GM12891 (cell line): ENCODE results near the gene EOLA2.
"Not testable (repeated sequence)": the region's sequence is repeated elsewhere in the genome, so short reads cannot be mapped to it uniquely, and the experiment has no call there.

Experiments
- DNase-seq: peaks from one replicate; pipeline ENCODE4 v3.0.0; 2011; ENCODE audit warnings: low spot score; ENCODE audit not compliant: insufficient read length
- FAIRE-seq: peaks from 2 replicates; lab custom pipeline; 2011; peaks lifted over from hg19 to GRCh38; lab: Jason Lieb, UNC
- PAX5 ChIP-seq: IDR thresholded peaks from 2 replicates; pipeline ENCODE4 v1.6.1; 2011; ENCODE audit warnings: low read length, moderate library complexity, mild to moderate bottlenecking; ENCODE audit not compliant: insufficient read depth, severe bottlenecking
- POLR2A ChIP-seq: IDR thresholded peaks from 2 replicates; pipeline ENCODE4 v1.6.1; 2011; ENCODE audit warnings: low read depth, low read length, control low read depth
- POLR2AphosphoS5 ChIP-seq: IDR thresholded peaks from 2 replicates; pipeline ENCODE4 v1.6.1; 2011; ENCODE audit warnings: low read depth, low read length, control low read depth
- POU2F2 ChIP-seq: IDR thresholded peaks from 2 replicates; pipeline ENCODE4 v1.6.1; 2011; ENCODE audit warnings: low read depth, mild to moderate bottlenecking, control low read depth, low read length, moderate library complexity
- SPI1 ChIP-seq: IDR thresholded peaks from 2 replicates; pipeline ENCODE4 v1.6.1; 2011; ENCODE audit warnings: low read depth, low read length, control low read depth
- TAF1 ChIP-seq: IDR thresholded peaks from 2 replicates; pipeline ENCODE4 v1.6.1; 2011; ENCODE audit warnings: low read depth, low read length, control low read depth

The EOLA2 gene

DNA sequence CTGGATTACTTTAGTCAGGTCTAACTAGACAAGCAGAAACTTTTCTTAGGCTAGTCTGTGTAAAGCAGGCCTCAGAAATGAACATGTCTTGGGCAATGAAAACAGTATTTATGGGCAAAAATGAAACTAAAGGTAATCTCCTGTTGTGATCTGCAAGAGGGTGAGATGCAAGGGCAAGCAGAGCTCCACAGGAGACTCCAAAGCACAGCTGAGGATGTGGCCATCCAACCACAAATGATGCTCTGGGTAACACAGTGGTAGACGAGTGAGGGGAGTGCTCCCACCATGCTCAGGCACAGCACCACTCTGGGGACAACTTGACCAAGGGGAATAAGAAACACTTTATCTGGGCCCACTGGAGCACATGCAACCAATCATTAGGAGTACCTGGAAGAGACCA is 9.7 kb downstream of the EOLA2 start:
- not testable (repeated sequence) for DNase-seq
- peak; percentile 77 for FAIRE-seq

DNA sequence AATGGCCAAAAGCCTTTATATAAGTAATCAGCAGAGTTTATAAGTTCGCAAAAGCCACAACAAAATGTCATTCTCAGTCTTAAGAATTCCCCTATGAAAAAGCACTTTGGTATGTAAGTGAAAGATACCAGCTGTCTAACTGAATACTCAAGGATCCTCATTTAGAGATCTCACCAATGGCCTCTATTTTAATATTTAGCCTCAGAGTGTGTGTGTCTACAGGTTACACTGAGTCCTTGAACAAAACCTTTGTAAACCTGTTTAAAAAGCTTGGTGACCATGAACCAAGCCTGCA is 10.4 kb downstream of the EOLA2 start:
- peak; percentile 91 for FAIRE-seq
- not testable (repeated sequence) for DNase-seq

DNA sequence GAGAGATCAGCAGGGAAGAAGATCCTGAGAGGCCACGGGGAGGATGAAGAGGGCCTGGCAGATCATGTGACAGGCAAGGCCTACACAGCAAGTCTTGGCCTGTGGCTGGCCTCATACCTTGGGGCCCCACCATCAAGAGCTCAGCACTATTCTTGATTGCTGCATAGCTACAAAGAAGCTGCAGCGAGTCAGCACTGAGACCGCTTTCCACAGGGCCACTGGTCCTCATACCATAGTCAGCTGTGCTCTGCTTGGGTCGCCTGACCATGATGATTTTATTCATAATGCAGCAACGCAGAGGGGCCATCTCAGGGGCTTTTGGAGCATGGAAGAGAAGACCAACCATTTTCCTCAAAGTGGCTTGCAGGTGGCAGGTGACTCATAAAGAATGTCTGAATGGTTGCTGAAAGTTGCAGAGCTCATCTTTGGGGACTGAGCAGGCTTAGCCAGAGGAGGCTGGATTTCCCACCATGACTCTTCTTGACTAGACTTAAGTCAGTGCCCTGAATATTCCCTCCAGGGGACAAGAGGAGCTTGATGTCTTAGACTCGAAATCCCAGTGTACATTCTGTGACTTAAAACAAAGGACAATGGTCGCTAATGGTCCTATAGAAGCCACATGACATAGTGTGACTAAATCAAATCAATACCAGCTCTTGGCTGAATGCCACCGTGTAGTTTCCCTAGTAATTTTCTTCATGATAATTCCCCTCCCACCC is 10.9 kb downstream of the EOLA2 start:
- FAIRE-seq, DNase-seq: not testable (repeated sequence)

DNA sequence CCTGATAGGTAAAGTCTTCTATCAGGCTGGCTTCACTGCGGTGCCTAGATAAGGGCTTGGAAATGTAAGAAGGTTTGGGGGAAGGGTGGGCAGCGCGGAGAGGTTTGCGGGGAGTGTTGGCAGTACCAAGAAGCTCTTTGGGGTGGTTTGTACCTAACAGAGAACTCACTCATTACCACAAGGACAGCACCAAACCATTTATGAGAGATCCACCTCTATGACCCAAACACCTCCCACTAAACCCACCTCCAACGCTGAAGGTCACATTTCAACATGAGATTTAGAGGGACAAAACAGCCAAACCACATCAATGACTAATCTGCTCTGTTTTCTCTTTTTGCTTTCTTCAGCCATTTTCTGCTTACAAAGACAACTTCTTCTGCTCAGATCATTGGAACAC is 13.9 kb downstream of the EOLA2 start:
- DNase-seq, FAIRE-seq: not testable (repeated sequence)

DNA sequence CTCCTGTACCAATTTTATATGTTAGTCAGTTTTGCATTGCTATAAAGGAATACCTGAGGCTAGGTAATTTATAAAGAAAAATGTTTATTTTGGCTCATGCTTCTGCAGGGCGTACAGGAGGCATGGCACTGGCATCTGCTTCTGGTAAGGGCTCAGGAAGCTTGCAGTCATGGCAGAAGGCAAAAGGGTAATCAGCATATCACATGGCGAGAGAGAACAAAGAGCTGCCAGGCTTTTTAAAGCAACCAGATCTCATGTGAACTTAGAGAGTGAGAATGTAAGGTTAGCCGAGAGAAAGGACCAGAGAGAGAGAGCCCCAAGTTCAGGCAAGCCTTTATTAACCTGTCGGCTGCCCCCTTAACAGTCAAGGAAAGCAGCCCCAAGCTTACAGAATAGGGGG is 14.5 kb downstream of the EOLA2 start:
- FAIRE-seq, result peak; percentile 52
- DNase-seq, result not testable (repeated sequence)

DNA sequence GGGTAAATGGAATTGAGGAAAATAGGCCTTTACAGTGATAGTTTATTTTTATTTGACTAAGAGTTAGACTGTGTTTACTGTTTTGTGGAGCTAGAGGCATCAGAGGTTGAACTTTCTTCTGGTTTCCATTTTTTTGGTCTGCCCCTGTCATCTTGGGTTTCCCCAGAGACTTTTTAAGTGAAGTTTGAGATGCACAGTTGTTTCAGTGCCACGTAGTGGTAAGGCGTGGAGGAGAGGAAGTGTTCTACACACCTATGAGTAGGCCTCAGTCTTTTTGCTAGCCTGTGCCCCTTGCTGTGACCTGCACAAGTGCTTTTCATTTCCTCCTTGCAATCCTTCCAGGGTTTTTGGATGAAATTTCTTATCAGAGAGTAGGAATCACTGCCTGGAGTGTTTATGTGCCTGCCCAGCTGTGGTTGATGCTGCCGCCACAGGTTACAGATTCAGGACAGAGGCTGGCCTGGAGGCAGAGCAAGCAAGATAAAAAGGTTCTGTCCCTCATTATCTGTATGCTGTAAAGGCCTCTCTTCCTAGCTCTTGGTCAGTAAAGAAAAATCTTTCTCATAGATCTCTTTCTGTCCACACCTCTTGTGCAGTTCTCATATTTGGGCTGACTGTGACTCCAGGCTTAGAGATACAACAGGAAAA is 21.4 kb downstream of the EOLA2 start:
- DNase-seq (no peak), FAIRE-seq (no peak)
- TF ChIP-seq SPI1 (peak; percentile 77), POLR2AphosphoS5 (no peak)

DNA sequence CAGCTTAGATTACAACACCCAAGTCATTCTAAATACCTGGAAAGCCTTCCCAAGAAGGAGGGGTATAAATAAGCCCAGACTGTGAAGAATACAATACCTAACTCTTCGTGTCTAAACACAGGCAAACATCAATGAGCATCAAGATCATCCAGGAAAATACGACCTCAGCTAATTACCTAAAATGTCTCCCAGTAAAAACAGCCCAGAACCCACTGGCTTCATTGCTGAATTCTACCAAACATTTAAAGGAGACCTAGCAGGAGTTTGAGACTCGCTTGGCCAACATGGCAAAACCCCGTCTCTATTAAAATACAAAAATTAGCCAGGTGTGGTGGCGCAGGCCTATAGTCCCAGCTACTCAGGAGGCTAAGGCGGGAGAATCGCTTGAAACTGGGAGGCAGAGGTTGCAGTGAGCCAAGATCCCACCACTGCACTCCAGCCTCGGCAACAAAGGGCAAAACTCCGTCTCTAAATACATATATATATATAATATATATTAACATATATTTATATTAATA is 28.1 kb downstream of the EOLA2 start:
- no peak for FAIRE-seq
- DNase-seq, result no peak
- TF ChIP-seq POU2F2 (no peak), POLR2AphosphoS5 (no peak), PAX5 (no peak), SPI1 (no peak), TAF1 (no peak), POLR2A (no peak)

DNA sequence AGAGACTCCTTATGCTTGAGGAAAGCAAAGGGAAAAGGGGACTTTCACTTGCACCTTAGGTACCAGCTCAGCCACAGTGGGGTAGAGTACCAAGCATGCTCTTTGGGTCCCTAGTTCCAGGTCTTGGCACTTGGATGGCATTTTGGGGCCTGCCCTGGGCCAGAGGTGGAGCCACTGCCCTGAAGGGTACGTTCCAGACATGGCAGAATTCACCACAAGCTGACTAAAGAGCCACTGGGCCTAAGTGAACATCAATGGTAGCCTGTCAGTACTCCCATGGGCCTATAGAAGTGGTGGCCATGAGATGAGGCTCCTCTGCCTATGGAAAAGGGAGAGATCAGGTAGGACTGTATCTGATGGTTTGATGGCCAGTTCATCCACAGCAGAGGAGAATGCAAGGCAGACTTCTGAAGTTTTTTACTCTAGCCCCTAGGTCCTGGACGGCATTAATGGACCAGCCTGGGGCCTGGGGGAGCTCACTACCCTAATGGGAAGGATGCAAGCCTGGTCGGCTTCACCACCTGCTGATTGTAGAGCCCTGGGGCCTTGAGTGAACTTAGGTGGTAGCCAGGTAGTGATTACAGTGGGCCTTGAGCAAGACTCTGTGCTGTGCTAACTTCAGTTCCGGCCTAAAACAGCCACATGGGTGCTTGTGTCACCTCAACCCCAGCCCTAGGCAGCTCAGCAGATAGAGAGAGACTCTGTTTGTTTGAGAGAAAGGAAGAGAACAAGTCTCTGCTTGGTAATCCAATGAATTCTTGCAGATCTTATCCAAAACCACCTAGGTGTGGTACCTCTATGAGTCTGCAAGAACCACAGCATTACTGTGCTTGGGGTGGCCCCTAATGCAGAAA is 28.7 kb downstream of the EOLA2 start:
- DNase-seq (no peak), FAIRE-seq (no peak)
- no peak for TF ChIP-seq POU2F2
- TF ChIP-seq POLR2AphosphoS5, result no peak
- TF ChIP-seq POLR2A, result no peak
- no peak for TF ChIP-seq SPI1
- no peak for TF ChIP-seq PAX5
- no peak for TF ChIP-seq TAF1

DNA sequence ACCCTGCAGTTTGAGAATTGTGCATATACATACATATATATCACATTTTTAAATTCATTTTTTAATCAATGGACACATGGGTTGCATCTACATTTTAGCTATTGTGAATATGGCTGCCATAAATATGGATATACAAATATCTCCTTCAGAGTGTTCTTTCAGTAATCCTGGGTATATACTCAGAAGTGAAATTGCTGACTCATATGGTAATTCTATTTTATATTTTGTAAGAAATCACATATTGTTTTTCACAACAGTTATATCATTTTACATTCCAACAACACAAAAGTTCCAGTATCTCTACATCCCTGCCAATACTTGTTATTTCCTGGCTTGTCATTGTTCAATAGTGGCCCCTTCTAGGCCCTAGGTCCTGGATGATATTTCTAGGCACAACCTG is 29.6 kb downstream of the EOLA2 start:
- TF ChIP-seq POLR2AphosphoS5 (no peak), POU2F2 (no peak), PAX5 (no peak), TAF1 (no peak), SPI1 (no peak), POLR2A (no peak)
- DNase-seq, result no peak
- no peak for FAIRE-seq

DNA sequence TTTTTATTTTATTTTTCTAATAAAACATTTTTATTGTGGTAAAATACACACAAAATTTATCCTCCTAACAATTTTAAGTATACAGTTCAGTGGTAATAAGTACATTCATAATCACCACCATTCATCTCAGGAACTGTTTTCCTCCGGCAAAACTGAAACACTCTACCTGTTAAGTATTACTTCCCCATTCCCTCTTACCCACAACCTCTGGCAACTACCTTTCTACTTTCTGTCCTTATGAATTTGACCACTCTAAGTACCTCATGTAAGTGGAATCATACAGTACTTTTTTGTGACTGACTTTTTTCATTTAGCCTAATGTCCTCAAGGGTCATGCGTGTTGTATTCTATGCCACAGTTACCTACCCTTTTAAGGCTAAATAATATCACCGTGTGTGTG is 30.0 kb downstream of the EOLA2 start:
- TF ChIP-seq POU2F2 (no peak), TAF1 (no peak), PAX5 (no peak), POLR2AphosphoS5 (no peak), POLR2A (no peak), SPI1 (no peak)
- DNase-seq (no peak), FAIRE-seq (no peak)

DNA sequence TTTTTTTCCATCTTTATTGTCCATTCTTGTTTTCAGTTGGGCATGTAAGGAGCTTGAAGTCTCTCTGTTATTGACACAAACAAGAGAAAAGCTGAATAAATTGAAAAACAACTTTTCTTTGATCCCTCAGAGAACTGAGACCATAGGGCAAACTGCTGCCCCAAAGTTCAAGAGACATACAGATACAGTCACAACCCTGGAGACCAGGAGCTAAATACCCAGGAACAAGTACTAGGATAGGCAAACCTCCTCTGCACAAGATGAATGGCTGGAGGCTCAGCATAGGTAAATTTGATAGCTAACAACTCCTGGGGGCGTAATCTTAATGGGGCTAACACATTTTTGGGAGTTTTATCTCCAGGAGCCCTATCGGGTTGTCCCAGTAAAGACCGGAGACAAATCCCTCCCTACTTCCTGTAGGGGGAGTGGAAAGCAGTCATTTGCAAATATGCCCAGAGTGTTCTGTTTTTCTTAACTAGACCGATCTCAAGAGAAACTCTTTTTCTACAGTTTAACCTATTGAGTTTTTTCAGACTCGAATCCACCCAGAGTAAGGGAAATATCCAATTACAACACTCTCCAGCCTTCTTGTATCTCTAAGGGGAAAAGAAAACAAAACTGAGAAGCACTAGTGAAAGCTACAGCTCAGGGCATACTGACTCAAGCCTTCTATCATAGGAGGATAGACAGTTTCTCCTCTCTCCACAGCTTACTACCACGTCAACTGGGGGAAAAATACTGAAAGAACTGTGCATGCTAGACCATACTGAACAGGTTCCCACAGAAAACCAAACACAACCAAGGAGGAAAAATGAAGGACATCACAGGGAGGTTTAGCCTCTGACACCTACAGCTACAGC is 34.2 kb downstream of the EOLA2 start:
- no peak for FAIRE-seq
- TF ChIP-seq TAF1 (no peak), SPI1 (no peak), POLR2AphosphoS5 (no peak), POU2F2 (no peak), PAX5 (no peak), POLR2A (no peak)
- DNase-seq, result no peak
